Neural crest cell (in vitro differentiated cells): Measurements from ENCODE around the gene KIF9. TPM values are rescaled to one million over a fixed set of nuclear protein-coding genes. Genes with fewer than 3 reads are reported as not detected.

Experiments
- DNase-seq: peaks from one replicate; pipeline ENCODE4 v3.0.0; 2021; ENCODE audit warnings: low read depth, mixed read lengths, low spot score
- H3K27ac Mint-ChIP-seq: one replicate; pipeline ENCODE4 v1.8.0; 2021; ENCODE audit warnings: mild to moderate bottlenecking, mixed read lengths; ENCODE audit not compliant: unreplicated experiment
- H3K27me3 Mint-ChIP-seq: 2 replicates; pipeline ENCODE4 v1.8.0; 2021; ENCODE audit warnings: low read depth, mild to moderate bottlenecking, mixed read lengths
- H3K36me3 Mint-ChIP-seq: 2 replicates; pipeline ENCODE4 v1.8.0; 2021; ENCODE audit warnings: low read depth, mild to moderate bottlenecking, mixed read lengths
- H3K4me1 Mint-ChIP-seq: 2 replicates; pipeline ENCODE4 v1.8.0; 2021; ENCODE audit warnings: mixed read lengths
- H3K4me3 Mint-ChIP-seq: one replicate; pipeline ENCODE4 v1.8.0; 2021; ENCODE audit warnings: mild to moderate bottlenecking, mixed read lengths
- H3K9me3 Mint-ChIP-seq: 2 replicates; pipeline ENCODE4 v1.8.0; 2021; ENCODE audit warnings: mixed read lengths
- CTCF ChIP-seq: fragments of 200-600 bp; sonication (generic); conservative IDR thresholded peaks from 2 replicates; pipeline ENCODE4 v1.5.0; 2021; ENCODE audit warnings: antibody characterized with exemption, mild to moderate bottlenecking
- long read RNA-seq: library from polyadenylated mRNA; unstranded; transcript quantifications from one replicate; pipeline ENCODE4 v2.0.0, GENCODE V29; 2020
- total RNA-seq: library from RNA; stranded (reverse); gene quantifications from 2 replicates; pipeline ENCODE4 v1.2.1, GENCODE V29; 2021

KIF9 gene
- 6.9 and 7.1 TPM in 2 replicates for total RNA-seq
- long read RNA-seq, partial matches to known transcripts: 0 of 3 reads
- long read RNA-seq, other reads (novel, unspliced or antisense): 2 of 3 reads

- no peak for TF ChIP-seq CTCF
Measured at GRCh38 chr3:47282424-47283192, at the start of gene KIF9, which contains the start of gene KLHL18. Gene KIF9, minus strand, starts transcription at chr3:47282799. Its CDS starts 5,425 bp downstream, at chr3:47277374. Gene KLHL18, plus strand, starts transcription at chr3:47282944. Its CDS starts 22 bp downstream, at chr3:47282966.

GRCh38 chr3:47324278-47324865 is 41.8 kb upstream of the KIF9 start:
- Mint-ChIP-seq H3K27ac (no peak overlapping the region), H3K4me1 (no peaks in the 10 kb centered on the region), H3K36me3 (no peaks in the 10 kb centered on the region), H3K9me3 (no peaks in the 10 kb centered on the region), H3K27me3 (no peaks in the 10 kb centered on the region), H3K4me3 (no peak overlapping the region)
- DNase-seq: peak; percentile 57
- TF ChIP-seq CTCF: peak; percentile 86

More at GRCh38 chr3:47282424-47283192, at the start of gene KIF9, which contains the start of gene KLHL18:
- Mint-ChIP-seq H3K9me3 (no peaks in the 10 kb centered on the region), H3K27me3 (no peaks in the 10 kb centered on the region), H3K4me1 (peaks cover 21% of the 10 kb centered on the region), H3K4me3 (peak within 1 kb of the TSS; percentile 94), H3K36me3 (peaks cover 2% of the 10 kb centered on the region), H3K27ac (peak within 1 kb of the TSS; percentile 100)
- peak; percentile 84 for DNase-seq

- Mint-ChIP-seq H3K27me3 (no peaks in the 10 kb centered on the region), H3K4me3 (no peak overlapping the region), H3K4me1 (no peaks in the 10 kb centered on the region)
Measured at GRCh38 chr3:47323431-47324277, 41.1 kb upstream of the KIF9 start.

GRCh38 chr3:47319956-47320355 is 37.4 kb upstream of the KIF9 start:
- H3K27ac Mint-ChIP-seq: no peak overlapping the region
- no peak for DNase-seq

More at GRCh38 chr3:47323431-47324277, 41.1 kb upstream of the KIF9 start:
- Mint-ChIP-seq H3K36me3 (no peaks in the 10 kb centered on the region), H3K27ac (no peak overlapping the region), H3K9me3 (no peaks in the 10 kb centered on the region)
- no peak for DNase-seq
- no peak for TF ChIP-seq CTCF

More at GRCh38 chr3:47319956-47320355, 37.4 kb upstream of the KIF9 start:
- no peaks in the 10 kb centered on the region for H3K4me1 Mint-ChIP-seq
- no peak overlapping the region for H3K4me3 Mint-ChIP-seq
- TF ChIP-seq CTCF: no peak
- H3K36me3 Mint-ChIP-seq: no peaks in the 10 kb centered on the region
- no peaks in the 10 kb centered on the region for H3K9me3 Mint-ChIP-seq
- H3K27me3 Mint-ChIP-seq: no peaks in the 10 kb centered on the region
